Right atrium auricular region (tissue), 2 donors: Measurements from ENCODE around the gene SLC44A3. TPM values are rescaled to one million over a fixed set of nuclear protein-coding genes. Genes with fewer than 3 reads are reported as not detected.

Source experiments
- DNase-seq: peaks from one replicate; pipeline ENCODE4 v3.0.0-alpha.2; 2019; ENCODE audit warnings: low spot score
- H3K27ac ChIP-seq, 2 donors: fragments of 200-600 bp; sonication (generic); 1 replicate in 1 of 2; 2 replicates in 1 of 2; pipeline ENCODE4 v1.5.1; 2016 to 2019
- H3K27me3 ChIP-seq, 2 donors: fragments of 200-600 bp; sonication (generic); one replicate each; pipeline versions ENCODE4 v1.5.1 to v1.6.0; 2017 to 2019
- H3K36me3 ChIP-seq: fragments of 200-600 bp; sonication (generic); one replicate; pipeline ENCODE4 v1.5.1; 2016
- H3K4me1 ChIP-seq, 2 donors: fragments of 200-600 bp; sonication (generic); one replicate each; pipeline versions ENCODE4 v1.5.1 to v1.6.0; 2017 to 2019
- H3K4me3 ChIP-seq, 2 donors: fragments of 200-600 bp; sonication (generic); 1 replicate in 1 of 2; 2 replicates in 1 of 2; pipeline ENCODE4 v1.5.1; 2017 to 2019; ENCODE audit warnings: mild to moderate bottlenecking in 1 of 2, moderate library complexity in 1 of 2
- H3K9me3 ChIP-seq, 2 donors: fragments of 200-600 bp; sonication (generic); one replicate each; pipeline ENCODE4 v1.5.1; 2019
- CTCF ChIP-seq, 2 donors: fragments of 200-600 bp; sonication (generic); IDR thresholded peaks; one replicate each; pipeline ENCODE4 v1.5.1; 2019; ENCODE audit warnings: antibody characterized with exemption in 2 of 2
- total RNA-seq, 2 donors: library from RNA; depleted of rRNA; stranded (reverse); fragments of >200 nt; gene quantifications; one replicate each; pipeline ENCODE4 v1.1.0, GENCODE V29; 2016

SLC44A3 gene
- total RNA-seq, 2 donors from 2014 or later, result 2.7 to 9.5 TPM

- Histone ChIP-seq H3K4me1 (peaks cover 0 to 18% of the 10 kb centered on the region in 2 donors), H3K27me3 (no peaks in the 10 kb centered on the region), H3K9me3 (no peaks in the 10 kb centered on the region), H3K27ac (no peak overlapping the region), H3K36me3 (no peaks in the 10 kb centered on the region), H3K4me3 (no peak overlapping the region)
- TF ChIP-seq CTCF (IDR thresholded peaks at IDR 0.05), result no peak
- DNase-seq, result no peak
Measured at GRCh38 chr1:94795434-94795833, 24.7 kb upstream of the SLC44A3 start.

- Histone ChIP-seq H3K4me3 (no peak overlapping the region), H3K9me3 (no peaks in the 10 kb centered on the region), H3K27me3 (no peaks in the 10 kb centered on the region), H3K27ac (no peak overlapping the region), H3K36me3 (no peaks in the 10 kb centered on the region), H3K4me1 (peaks cover 0 to 24% of the 10 kb centered on the region in 2 donors)
- TF ChIP-seq CTCF (IDR thresholded peaks at IDR 0.05), result no peak
- DNase-seq, result no peak
Measured at GRCh38 chr1:94796266-94796665, 23.9 kb upstream of the SLC44A3 start.

- H3K36me3 ChIP-seq, result no peaks in the 10 kb centered on the region
- H3K9me3 ChIP-seq, result no peaks in the 10 kb centered on the region
- no peak for DNase-seq
- TF ChIP-seq CTCF (IDR thresholded peaks at IDR 0.05), result no peak
- no peak overlapping the region for H3K4me3 ChIP-seq
- H3K27me3 ChIP-seq, result no peaks in the 10 kb centered on the region
- H3K4me1 ChIP-seq, result peaks cover 0 to 31% of the 10 kb centered on the region in 2 donors
- no peak overlapping the region for H3K27ac ChIP-seq
Measured at GRCh38 chr1:94797291-94797690, 22.9 kb upstream of the SLC44A3 start.

- no peaks in the 10 kb centered on the region for H3K27me3 ChIP-seq
- no peak for DNase-seq
- H3K9me3 ChIP-seq, result no peaks in the 10 kb centered on the region
- no peak for TF ChIP-seq CTCF (IDR thresholded peaks at IDR 0.05)
- no peak overlapping the region for H3K27ac ChIP-seq
- no peaks in the 10 kb centered on the region for H3K36me3 ChIP-seq
- H3K4me3 ChIP-seq, result no peak overlapping the region
- H3K4me1 ChIP-seq, result peaks cover 0 to 29% of the 10 kb centered on the region in 2 donors
Measured at GRCh38 chr1:94798054-94798453, 22.1 kb upstream of the SLC44A3 start.

- Histone ChIP-seq H3K4me1 (peaks cover 0 to 29% of the 10 kb centered on the region in 2 donors), H3K27me3 (no peaks in the 10 kb centered on the region), H3K4me3 (no peak overlapping the region), H3K27ac (no peak overlapping the region), H3K36me3 (no peaks in the 10 kb centered on the region), H3K9me3 (no peaks in the 10 kb centered on the region)
- no peak for TF ChIP-seq CTCF (IDR thresholded peaks at IDR 0.05)
- DNase-seq, result no peak
Measured at GRCh38 chr1:94798462-94798861, 21.7 kb upstream of the SLC44A3 start.

GRCh38 chr1:94799206-94799605 lies 21.0 kb upstream of the SLC44A3 start:
- DNase-seq, result no peak
- no peaks in the 10 kb centered on the region for H3K9me3 ChIP-seq
- H3K27ac ChIP-seq, result peak overlapping the region in 1 of 2 donors; percentile 20
- H3K27me3 ChIP-seq, result no peaks in the 10 kb centered on the region
- no peak for TF ChIP-seq CTCF (IDR thresholded peaks at IDR 0.05)
- H3K36me3 ChIP-seq, result no peaks in the 10 kb centered on the region
- peaks cover 0 to 33% of the 10 kb centered on the region in 2 donors for H3K4me1 ChIP-seq
- H3K4me3 ChIP-seq, result no peak overlapping the region
